ENCODE data around the gene ZBTB20. TPM values are rescaled to one million over a fixed set of nuclear protein-coding genes. Genes with fewer than 3 reads are reported as not detected.

ZBTB20 gene
- polyA plus RNA-seq, 1 donor from 2014 or later: 4.8 TPM

DNA sequence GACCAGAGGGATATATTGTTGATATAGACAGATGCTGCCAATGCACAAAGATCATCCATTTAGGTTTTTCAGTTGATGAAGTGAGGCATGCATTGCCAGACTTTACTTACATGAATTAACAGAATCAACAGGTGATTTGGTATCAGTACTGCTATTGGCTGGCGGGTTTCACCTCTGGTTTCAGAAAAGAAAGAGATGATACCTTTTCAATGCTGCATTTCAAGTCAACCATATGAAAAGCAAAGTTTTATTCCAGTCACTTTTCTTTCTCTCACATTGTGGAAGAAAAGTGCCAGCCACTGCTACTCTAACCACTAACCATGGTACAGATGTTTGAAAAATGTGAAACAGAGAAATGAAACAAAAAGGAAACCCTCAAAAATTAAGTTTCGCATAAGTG, 564.2 kb downstream of the ZBTB20 start:
- no peak overlapping the region for H3K4me3 ChIP-seq (ENCODE audit: low read length)
- H3K27ac ChIP-seq (ENCODE audit: low read length): no peak overlapping the region
- H3K9ac ChIP-seq (ENCODE audit: low read length): no peak overlapping the region
- TF ChIP-seq EP300 (conservative IDR thresholded peaks at IDR 0.05; ENCODE audit: poor library complexity, severe bottlenecking): no peak
- TF ChIP-seq, protein P1, sequence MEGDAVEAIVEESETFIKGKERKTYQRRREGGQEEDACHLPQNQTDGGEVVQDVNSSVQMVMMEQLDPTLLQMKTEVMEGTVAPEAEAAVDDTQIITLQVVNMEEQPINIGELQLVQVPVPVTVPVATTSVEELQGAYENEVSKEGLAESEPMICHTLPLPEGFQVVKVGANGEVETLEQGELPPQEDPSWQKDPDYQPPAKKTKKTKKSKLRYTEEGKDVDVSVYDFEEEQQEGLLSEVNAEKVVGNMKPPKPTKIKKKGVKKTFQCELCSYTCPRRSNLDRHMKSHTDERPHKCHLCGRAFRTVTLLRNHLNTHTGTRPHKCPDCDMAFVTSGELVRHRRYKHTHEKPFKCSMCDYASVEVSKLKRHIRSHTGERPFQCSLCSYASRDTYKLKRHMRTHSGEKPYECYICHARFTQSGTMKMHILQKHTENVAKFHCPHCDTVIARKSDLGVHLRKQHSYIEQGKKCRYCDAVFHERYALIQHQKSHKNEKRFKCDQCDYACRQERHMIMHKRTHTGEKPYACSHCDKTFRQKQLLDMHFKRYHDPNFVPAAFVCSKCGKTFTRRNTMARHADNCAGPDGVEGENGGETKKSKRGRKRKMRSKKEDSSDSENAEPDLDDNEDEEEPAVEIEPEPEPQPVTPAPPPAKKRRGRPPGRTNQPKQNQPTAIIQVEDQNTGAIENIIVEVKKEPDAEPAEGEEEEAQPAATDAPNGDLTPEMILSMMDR (IDR thresholded peaks at IDR 0.05; ENCODE audit: poor library complexity, severe bottlenecking): no peak
- no peak for TF ChIP-seq SMC3 (conservative IDR thresholded peaks at IDR 0.05; ENCODE audit: poor library complexity)
- TF ChIP-seq EZH2 (IDR thresholded peaks at IDR 0.05; ENCODE audit: borderline replicate concordance, insufficient read depth, low read length, poor library complexity, severe bottlenecking): no peak
- no peak for TF ChIP-seq MXI1 (conservative IDR thresholded peaks at IDR 0.05; ENCODE audit: poor library complexity, severe bottlenecking)
- TF ChIP-seq, protein P2, sequence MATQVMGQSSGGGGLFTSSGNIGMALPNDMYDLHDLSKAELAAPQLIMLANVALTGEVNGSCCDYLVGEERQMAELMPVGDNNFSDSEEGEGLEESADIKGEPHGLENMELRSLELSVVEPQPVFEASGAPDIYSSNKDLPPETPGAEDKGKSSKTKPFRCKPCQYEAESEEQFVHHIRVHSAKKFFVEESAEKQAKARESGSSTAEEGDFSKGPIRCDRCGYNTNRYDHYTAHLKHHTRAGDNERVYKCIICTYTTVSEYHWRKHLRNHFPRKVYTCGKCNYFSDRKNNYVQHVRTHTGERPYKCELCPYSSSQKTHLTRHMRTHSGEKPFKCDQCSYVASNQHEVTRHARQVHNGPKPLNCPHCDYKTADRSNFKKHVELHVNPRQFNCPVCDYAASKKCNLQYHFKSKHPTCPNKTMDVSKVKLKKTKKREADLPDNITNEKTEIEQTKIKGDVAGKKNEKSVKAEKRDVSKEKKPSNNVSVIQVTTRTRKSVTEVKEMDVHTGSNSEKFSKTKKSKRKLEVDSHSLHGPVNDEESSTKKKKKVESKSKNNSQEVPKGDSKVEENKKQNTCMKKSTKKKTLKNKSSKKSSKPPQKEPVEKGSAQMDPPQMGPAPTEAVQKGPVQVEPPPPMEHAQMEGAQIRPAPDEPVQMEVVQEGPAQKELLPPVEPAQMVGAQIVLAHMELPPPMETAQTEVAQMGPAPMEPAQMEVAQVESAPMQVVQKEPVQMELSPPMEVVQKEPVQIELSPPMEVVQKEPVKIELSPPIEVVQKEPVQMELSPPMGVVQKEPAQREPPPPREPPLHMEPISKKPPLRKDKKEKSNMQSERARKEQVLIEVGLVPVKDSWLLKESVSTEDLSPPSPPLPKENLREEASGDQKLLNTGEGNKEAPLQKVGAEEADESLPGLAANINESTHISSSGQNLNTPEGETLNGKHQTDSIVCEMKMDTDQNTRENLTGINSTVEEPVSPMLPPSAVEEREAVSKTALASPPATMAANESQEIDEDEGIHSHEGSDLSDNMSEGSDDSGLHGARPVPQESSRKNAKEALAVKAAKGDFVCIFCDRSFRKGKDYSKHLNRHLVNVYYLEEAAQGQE (IDR thresholded peaks at IDR 0.05; ENCODE audit: borderline replicate concordance): no peak
- no peak for TF ChIP-seq RAD21 (conservative IDR thresholded peaks at IDR 0.05)
- no peak for TF ChIP-seq POLR2AphosphoS5 (IDR thresholded peaks at IDR 0.05)
- TF ChIP-seq TAF1 (IDR thresholded peaks at IDR 0.05; ENCODE audit: low read depth): no peak
- H3K79me2 ChIP-seq (replicated peaks; ENCODE audit: insufficient read depth, low read length): no peaks in the 10 kb centered on the region
- no peaks in the 10 kb centered on the region for H3K36me3 ChIP-seq (ENCODE audit: insufficient read depth, low read length)
- H3F3A ChIP-seq (ENCODE audit: insufficient read depth, low read length, poor library complexity, severe bottlenecking): no peaks in the 10 kb centered on the region
- H3K9me2 ChIP-seq (ENCODE audit: insufficient read depth, low read length): no peaks in the 10 kb centered on the region
- no peaks in the 10 kb centered on the region for H3K9me3 ChIP-seq (ENCODE audit: low read length)
- no peaks in the 10 kb centered on the region for H4K20me1 ChIP-seq (ENCODE audit: insufficient read depth)
- no peaks in the 10 kb centered on the region for H3K27me3 ChIP-seq (ENCODE audit: insufficient read depth, low read depth, low read length)
- no peak overlapping the region for H3K4me2 ChIP-seq (ENCODE audit: low read length)
- no peak overlapping the region for H2AFZ ChIP-seq (ENCODE audit: low read depth, low read length)

- H3K9me2 ChIP-seq (ENCODE audit: insufficient read depth, low read length): no peaks in the 10 kb centered on the region
- H3K9me3 ChIP-seq (ENCODE audit: low read length): no peaks in the 10 kb centered on the region
- no peak overlapping the region for H3K4me3 ChIP-seq (ENCODE audit: low read length)
- no peaks in the 10 kb centered on the region for H3K36me3 ChIP-seq (ENCODE audit: insufficient read depth, low read length)
- H2AFZ ChIP-seq (ENCODE audit: low read depth, low read length): no peak overlapping the region
- no peak overlapping the region for H3K27ac ChIP-seq (ENCODE audit: low read length)
- H3K27me3 ChIP-seq (ENCODE audit: insufficient read depth, low read depth, low read length): no peaks in the 10 kb centered on the region
- no peak overlapping the region for H3K4me2 ChIP-seq (ENCODE audit: low read length)
- no peaks in the 10 kb centered on the region for H3F3A ChIP-seq (ENCODE audit: insufficient read depth, low read length, poor library complexity, severe bottlenecking)
- H4K20me1 ChIP-seq (ENCODE audit: insufficient read depth): no peaks in the 10 kb centered on the region
- no peaks in the 10 kb centered on the region for H3K79me2 ChIP-seq (replicated peaks; ENCODE audit: insufficient read depth, low read length)
- TF ChIP-seq SMC3 (conservative IDR thresholded peaks at IDR 0.05; ENCODE audit: poor library complexity) (no peak), EZH2 (IDR thresholded peaks at IDR 0.05; ENCODE audit: borderline replicate concordance, insufficient read depth, low read length, poor library complexity, severe bottlenecking) (no peak), POLR2AphosphoS5 (IDR thresholded peaks at IDR 0.05) (no peak), MXI1 (conservative IDR thresholded peaks at IDR 0.05; ENCODE audit: poor library complexity, severe bottlenecking) (no peak), RAD21 (conservative IDR thresholded peaks at IDR 0.05) (no peak), TAF1 (IDR thresholded peaks at IDR 0.05; ENCODE audit: low read depth) (no peak), EP300 (conservative IDR thresholded peaks at IDR 0.05; ENCODE audit: poor library complexity, severe bottlenecking) (no peak)
- TF ChIP-seq, protein P2 (IDR thresholded peaks at IDR 0.05; ENCODE audit: borderline replicate concordance): no peak
- TF ChIP-seq, protein P1 (IDR thresholded peaks at IDR 0.05; ENCODE audit: poor library complexity, severe bottlenecking): no peak
- no peak overlapping the region for H3K9ac ChIP-seq (ENCODE audit: low read length)
Observed at GRCh38 chr3:114572364-114573062, 574.6 kb downstream of the ZBTB20 start.

Measured in neural cell (in vitro differentiated cells).